Body of pancreas (tissue), 4 donors: ENCODE measurements around the gene GART.

ENCODE experiments used
- CTCF ChIP-seq, 7 experiments: fragments of 450-650 bp in 4 of 7; fragments of 200-600 bp in 3 of 7; sonication (generic) in 3 of 7; IDR thresholded peaks; one replicate each; pipeline ENCODE4 v1.5.1; 2016 to 2019; ENCODE audit warnings: antibody characterized with exemption in 7 of 7
- POLR2A ChIP-seq, 3 donors: fragments of 450-650 bp; IDR thresholded peaks; one replicate each; pipeline ENCODE4 v1.6.1; 2016; ENCODE audit warnings: antibody characterized with exemption in 3 of 3, mild to moderate bottlenecking in 2 of 3

GRCh38 chr21:33561373-33561772, 19.5 kb upstream of the GART start:
- TF ChIP-seq CTCF (IDR thresholded peaks at IDR 0.05) (no peak), POLR2A (IDR thresholded peaks at IDR 0.05) (no peak)
